GM23338 (cell line): ENCODE results near the gene CST9L. TPM values are rescaled to one million over a fixed set of nuclear protein-coding genes. Genes with fewer than 3 reads are reported as not detected.

Experiments used
- ATAC-seq: fragments of 200-7000 bp; cut with Tn5 transposase; 3 replicates; pipeline ENCODE4 v1.9.1; 2020
- DNase-seq: peaks from one replicate; pipeline ENCODE4 v3.0.0-alpha.2; 2015; ENCODE audit warnings: low spot score
- H2AFZ ChIP-seq: fragments of 200-600 bp; sonication (generic); 2 replicates; pipeline ENCODE4 v1.8.0; 2016; ENCODE audit warnings: antibody characterized with exemption, mild to moderate bottlenecking, moderate library complexity
- H3F3A ChIP-seq: fragments of 200-600 bp; sonication (generic); replicated peaks from 2 replicates; pipeline ENCODE4 v1.8.0; 2017; ENCODE audit warnings: antibody characterized with exemption, mixed run types, low read depth
- H3K27ac ChIP-seq: fragments of 200-600 bp; sonication (generic); 2 replicates; pipeline ENCODE4 v1.6.1; 2016; ENCODE audit warnings: low read depth
- H3K27me3 ChIP-seq: fragments of 200-600 bp; sonication (generic); 2 replicates; pipeline ENCODE4 v1.8.0; 2016; ENCODE audit warnings: mild to moderate bottlenecking, mixed run types, moderate library complexity; ENCODE audit not compliant: insufficient read depth
- H3K36me3 ChIP-seq: fragments of 200-600 bp; sonication (generic); 2 replicates; pipeline ENCODE4 v1.8.0; 2016; ENCODE audit warnings: mild to moderate bottlenecking; ENCODE audit not compliant: insufficient read depth
- H3K4me1 ChIP-seq: fragments of 200-600 bp; sonication (generic); 2 replicates; pipeline ENCODE4 v1.8.0; 2016; ENCODE audit warnings: mild to moderate bottlenecking, moderate library complexity; ENCODE audit not compliant: insufficient read depth
- H3K4me2 ChIP-seq: fragments of 200-600 bp; sonication (generic); 2 replicates; pipeline ENCODE4 v1.7.1; 2017; ENCODE audit warnings: mixed run types
- H3K4me3 ChIP-seq: fragments of 200-600 bp; sonication (generic); 2 replicates; pipeline ENCODE4 v1.6.1; 2016; ENCODE audit warnings: mixed run types
- H3K79me2 ChIP-seq: fragments of 200-600 bp; sonication (generic); replicated peaks from 2 replicates; pipeline ENCODE4 v1.8.0; 2017; ENCODE audit warnings: mild to moderate bottlenecking; ENCODE audit not compliant: insufficient read depth
- H3K9me2 ChIP-seq: fragments of 200-600 bp; sonication (generic); 2 replicates; pipeline ENCODE4 v1.8.0; 2017; ENCODE audit not compliant: insufficient read depth
- H4K20me1 ChIP-seq: fragments of 200-600 bp; sonication (generic); replicated peaks from 2 replicates; pipeline ENCODE4 v1.8.0; 2017; ENCODE audit warnings: mild to moderate bottlenecking; ENCODE audit not compliant: insufficient read depth
- H3K27ac Mint-ChIP-seq: 2 replicates; pipeline ENCODE4 v1.8.0; 2020; ENCODE audit warnings: inconsistent platforms, mild to moderate bottlenecking, moderate library complexity, mixed read lengths
- H3K27me3 Mint-ChIP-seq: 3 replicates; pipeline ENCODE4 v1.8.0; 2022; ENCODE audit warnings: low read depth, mild to moderate bottlenecking, moderate library complexity, mixed read lengths, inconsistent platforms; ENCODE audit not compliant: insufficient read depth, poor library complexity
- H3K36me3 Mint-ChIP-seq: 3 replicates; pipeline ENCODE4 v1.8.0; 2021; ENCODE audit warnings: low read depth, mild to moderate bottlenecking, inconsistent platforms, moderate library complexity, mixed read lengths
- H3K4me1 Mint-ChIP-seq: 3 replicates; pipeline ENCODE4 v1.8.0; 2020; ENCODE audit warnings: mild to moderate bottlenecking, inconsistent platforms, mixed read lengths
- H3K4me3 Mint-ChIP-seq: 3 replicates; pipeline ENCODE4 v1.8.0; 2021; ENCODE audit warnings: moderate library complexity, mild to moderate bottlenecking, inconsistent platforms, mixed read lengths
- H3K9me3 Mint-ChIP-seq: 3 replicates; pipeline ENCODE4 v1.8.0; 2020; ENCODE audit warnings: moderate library complexity, mild to moderate bottlenecking, inconsistent platforms, mixed read lengths
- CTCF ChIP-seq, 2 experiments: fragments of 200-600 bp in 1 of 2; sonication (generic) in 1 of 2; conservative IDR thresholded peaks; 2 replicates each; pipeline versions ENCODE4 v1.5.1 to v1.6.1; 2016 to 2017; ENCODE audit warnings: antibody characterized with exemption in 2 of 2, low read depth in 2 of 2, mild to moderate bottlenecking in 2 of 2, moderate library complexity in 1 of 2
- EZH2 ChIP-seq: fragments of 200-600 bp; sonication (generic); IDR thresholded peaks from one replicate; pipeline ENCODE4 v1.8.0; 2017; ENCODE audit warnings: antibody characterized with exemption, mild to moderate bottlenecking, low read depth; ENCODE audit not compliant: unreplicated experiment
- JUNB ChIP-seq: IDR thresholded peaks from one replicate; pipeline ENCODE4 v1.6.1; 2016; ENCODE audit warnings: antibody characterized with exemption; ENCODE audit not compliant: unreplicated experiment
- REST ChIP-seq: IDR thresholded peaks from one replicate; pipeline ENCODE4 v1.6.1; 2018; ENCODE audit warnings: antibody characterized with exemption; ENCODE audit not compliant: unreplicated experiment
- STAT1 ChIP-seq: IDR thresholded peaks from one replicate; pipeline ENCODE4 v1.6.1; 2016; ENCODE audit warnings: antibody characterized with exemption; ENCODE audit not compliant: unreplicated experiment
- ZNF114 ChIP-seq: fragments of 250-450 bp; sonication (Bioruptor Pico); IDR thresholded peaks from 2 replicates; pipeline ENCODE4 v1.5.0; 2020; ENCODE audit warnings: mild to moderate bottlenecking, moderate library complexity
- ZNF462 ChIP-seq: fragments of 250-450 bp; sonication (Bioruptor Pico); IDR thresholded peaks from 2 replicates; pipeline ENCODE4 v1.5.0; 2020; ENCODE audit warnings: mild to moderate bottlenecking, moderate library complexity
- polyA plus RNA-seq: library from polyadenylated mRNA; unstranded; fragments of >200 nt; fragmentation: Nextera tagmentation; extraction: Ambion mirVana; gene quantifications from 2 replicates; pipeline ENCODE4 v1.2.1, GENCODE V29; 2016
- total RNA-seq: library from RNA; depleted of rRNA; stranded (reverse); fragments of >200 nt; shearing (Covaris generic); gene quantifications from 2 replicates; pipeline ENCODE4 v1.2.3, GENCODE V29; 2014

The CST9L gene
- total and polyA plus RNA-seq, 2 experiments from 2014 or later = not detected

GRCh38 chr20:23562721-23563342 is 5.5 kb downstream of the CST9L start:
- no peak overlapping the region for H2AFZ ChIP-seq
- no peaks in the 10 kb centered on the region for H3K9me2 ChIP-seq
- H3K36me3 ChIP-seq = 0 out of 2 replicates have a peak, but pooled peaks cover 3% of the 10 kb centered on the region
- H3K79me2 ChIP-seq = no peaks in the 10 kb centered on the region
- Mint-ChIP-seq H3K4me1 (no peaks in the 10 kb centered on the region), H3K9me3 (peaks cover 48% of the 10 kb centered on the region), H3K27me3 (no peaks in the 10 kb centered on the region), H3K4me3 (no peak overlapping the region), H3K36me3 (peaks cover 21% of the 10 kb centered on the region; the same call in 2 of the 3 replicates), H3K27ac (no peak overlapping the region)
- DNase-seq (no peak), ATAC-seq (no peak)
- no peaks in the 10 kb centered on the region for H4K20me1 ChIP-seq
- H3K4me2 ChIP-seq = no peak overlapping the region
- TF ChIP-seq ZNF462 (CRISPR knock-in tag) = no peak
- TF ChIP-seq EZH2 = no peak
- TF ChIP-seq REST = no peak
- no peak for TF ChIP-seq JUNB
- TF ChIP-seq STAT1 = no peak
- no peak for TF ChIP-seq CTCF (conservative IDR thresholded peaks at IDR 0.05; ENCODE audit: low read depth in 2 of 2)
- TF ChIP-seq ZNF114 (CRISPR knock-in tag) = no peak
- H3F3A ChIP-seq = no peaks in the 10 kb centered on the region
- H3K27me3 ChIP-seq = no peaks in the 10 kb centered on the region
- no peak overlapping the region for H3K4me3 ChIP-seq
- H3K27ac ChIP-seq = no peak overlapping the region
- H3K4me1 ChIP-seq = no peaks in the 10 kb centered on the region
